PC-3 (cell line): Measurements from ENCODE around the gene SHLD2.
"Not testable (repeated sequence)": the region's sequence is repeated elsewhere in the genome, so short reads cannot be mapped to it uniquely, and the experiment has no call there.

Experiments
- EZH2 ChIP-seq: fragments of 300-600 bp; sonication (generic); IDR thresholded peaks from one replicate; pipeline ENCODE4 v1.6.1; 2017; ENCODE audit warnings: antibody characterized with exemption, mild to moderate bottlenecking, low read length; ENCODE audit not compliant: unreplicated experiment
- TF ChIP-seq, protein P1 (sequence below): fragments of 300-600 bp; sonication (generic); conservative IDR thresholded peaks from 2 replicates; pipeline ENCODE4 v1.5.1; 2017; ENCODE audit warnings: antibody characterized with exemption, low read depth, mild to moderate bottlenecking, low read length

DNA sequence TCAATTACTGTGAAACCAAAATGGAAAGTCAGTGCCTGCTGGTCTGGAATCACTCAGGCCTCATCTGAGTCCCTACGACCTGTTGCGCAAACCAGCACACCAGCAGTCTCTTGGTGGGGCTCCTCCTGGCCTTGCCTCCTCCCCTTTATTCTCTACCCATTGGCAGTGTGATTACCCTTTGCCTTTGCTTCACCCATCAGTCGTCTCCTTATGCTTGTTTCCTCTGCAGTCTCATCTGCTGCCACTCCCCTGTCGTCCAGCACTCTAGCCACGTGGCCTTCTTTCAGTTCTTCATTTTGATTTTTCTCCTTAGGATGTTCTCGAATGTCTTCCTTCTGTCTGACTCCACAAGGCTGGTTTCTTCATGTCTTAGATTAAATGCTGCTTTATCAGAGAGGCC lies 89.4 kb downstream of the SHLD2 start:
- TF ChIP-seq, protein P1, sequence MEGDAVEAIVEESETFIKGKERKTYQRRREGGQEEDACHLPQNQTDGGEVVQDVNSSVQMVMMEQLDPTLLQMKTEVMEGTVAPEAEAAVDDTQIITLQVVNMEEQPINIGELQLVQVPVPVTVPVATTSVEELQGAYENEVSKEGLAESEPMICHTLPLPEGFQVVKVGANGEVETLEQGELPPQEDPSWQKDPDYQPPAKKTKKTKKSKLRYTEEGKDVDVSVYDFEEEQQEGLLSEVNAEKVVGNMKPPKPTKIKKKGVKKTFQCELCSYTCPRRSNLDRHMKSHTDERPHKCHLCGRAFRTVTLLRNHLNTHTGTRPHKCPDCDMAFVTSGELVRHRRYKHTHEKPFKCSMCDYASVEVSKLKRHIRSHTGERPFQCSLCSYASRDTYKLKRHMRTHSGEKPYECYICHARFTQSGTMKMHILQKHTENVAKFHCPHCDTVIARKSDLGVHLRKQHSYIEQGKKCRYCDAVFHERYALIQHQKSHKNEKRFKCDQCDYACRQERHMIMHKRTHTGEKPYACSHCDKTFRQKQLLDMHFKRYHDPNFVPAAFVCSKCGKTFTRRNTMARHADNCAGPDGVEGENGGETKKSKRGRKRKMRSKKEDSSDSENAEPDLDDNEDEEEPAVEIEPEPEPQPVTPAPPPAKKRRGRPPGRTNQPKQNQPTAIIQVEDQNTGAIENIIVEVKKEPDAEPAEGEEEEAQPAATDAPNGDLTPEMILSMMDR, result not testable (repeated sequence)
- not testable (repeated sequence) for TF ChIP-seq EZH2
